Adrenal gland (tissue), 12 donors: Measurements from ENCODE around the gene SERPINA3. TPM values are rescaled to one million over a fixed set of nuclear protein-coding genes. Genes with fewer than 3 reads are reported as not detected.

Experiments used
- DNase-seq, 7 donors: peaks; one replicate each; pipeline ENCODE4 v3.0.0-alpha.2; 2019 to 2020
- H3K27ac ChIP-seq, 5 donors: fragments of 200-600 bp; sonication (generic) in 4 of 5; 1 replicate in 3 of 5; 2 replicates in 2 of 5; pipeline versions ENCODE4 v1.5.1 to v1.8.0; 2016 to 2020; ENCODE audit warnings: mild to moderate bottlenecking in 1 of 5
- H3K27me3 ChIP-seq: fragments of 200-600 bp; 2 replicates; pipeline ENCODE4 v1.8.0; 2021
- H3K36me3 ChIP-seq, 2 donors: fragments of 200-600 bp; replicated peaks in 1 of 2; 1 replicate in 1 of 2; 2 replicates in 1 of 2; pipeline versions ENCODE4 v1.5.1 to v1.8.0; 2018 to 2022
- H3K4me1 ChIP-seq, 2 donors: fragments of 200-600 bp; replicated peaks in 1 of 2; 1 replicate in 1 of 2; 2 replicates in 1 of 2; pipeline versions ENCODE4 v1.5.1 to v1.8.0; 2018 to 2021
- H3K4me3 ChIP-seq, 4 donors: fragments of 200-600 bp; sonication (generic) in 3 of 4; one replicate each; pipeline ENCODE4 v1.5.1; 2016 to 2018
- H3K9me3 ChIP-seq, 3 donors: fragments of 200-600 bp; sonication (generic) in 1 of 3; replicated peaks in 1 of 3; 1 replicate in 2 of 3; 2 replicates in 1 of 3; pipeline versions ENCODE4 v1.5.1 to v1.8.0; 2016 to 2021
- CTCF ChIP-seq, 6 experiments: fragments of 450-650 bp in 4 of 6; fragments of 200-600 bp in 2 of 6; sonication (generic) in 1 of 6; IDR thresholded peaks; 1 replicate in 5 of 6; 2 replicates in 1 of 6; pipeline versions ENCODE4 v1.5.1 to v1.8.0; 2016 to 2021; ENCODE audit warnings: antibody characterized with exemption in 6 of 6, mild to moderate bottlenecking in 2 of 6, moderate library complexity in 1 of 6
- POLR2A ChIP-seq, 2 donors: fragments of 450-650 bp; IDR thresholded peaks; one replicate each; pipeline ENCODE4 v1.6.1; 2017; ENCODE audit warnings: antibody characterized with exemption in 2 of 2, mild to moderate bottlenecking in 2 of 2, moderate library complexity in 1 of 2
- WGBS, 4 donors: extraction: QIAGEN DNeasy Blood & Tissue Kit in 2 of 4; methylation state at CpG; one replicate each; pipeline versions ENCODE4 v1.1.5 to v1.1.7; 2013 to 2017; 5-methylcytosine and 5-hydroxymethylcytosine counted together
- intact Hi-C, 2 donors: fragments of 100-400 bp; cut with DNase I; formaldehyde crosslinking; loops; one replicate each; pipeline versions ENCODE4 v1.14.1 to v1.15.0; 2022 to 2023
- polyA plus RNA-seq, 3 donors: library from polyadenylated mRNA; stranded (reverse); fragments of 200-250 nt in 2 of 3; fragments of 350-450 nt in 1 of 3; fragmentation: Illumina TruSeq in 1 of 3; extraction: RNeasy Lipid Tissue Mini Kit (QIAGEN cat#74804) in 1 of 3; gene quantifications; one replicate each; pipeline ENCODE4 v1.2.3, GENCODE V29; 2013 to 2014
- total RNA-seq, 9 donors: library from RNA; depleted of rRNA in 4 of 9; stranded (reverse); fragments of >200 nt in 4 of 9; fragments of 120-200 nt in 1 of 9; fragmentation: NEBNext Ultra II Directional in 1 of 9; extraction: Animal tissue kit (Norgen Biotek cat#: 25700) in 1 of 9; gene quantifications; one replicate each; pipeline versions ENCODE4 v1.1.0 to v1.2.4, GENCODE V29; 2013 to 2023
- donor health status: healthy with polysubstance abuse.
- donor health status: Bipolar disorder and iron deficiency.
- donor health status: DM: yes; HTN: yes; CAD: no.
- donor health status: DM: no; HTN: no; CAD: no.
- donor health status: DM: no; HTN: no; CAD: no.
- donor health status: DM: yes; HTN: yes; CAD: no.

SERPINA3 gene
- total and polyA plus RNA-seq, 12 donors = 2.5 to 245 (median 34.0) TPM

GRCh38 chr14:94623422-94623809 lies 11.2 kb downstream of the SERPINA3 start:
- no peaks in the 10 kb centered on the region for H3K36me3 ChIP-seq

DNA sequence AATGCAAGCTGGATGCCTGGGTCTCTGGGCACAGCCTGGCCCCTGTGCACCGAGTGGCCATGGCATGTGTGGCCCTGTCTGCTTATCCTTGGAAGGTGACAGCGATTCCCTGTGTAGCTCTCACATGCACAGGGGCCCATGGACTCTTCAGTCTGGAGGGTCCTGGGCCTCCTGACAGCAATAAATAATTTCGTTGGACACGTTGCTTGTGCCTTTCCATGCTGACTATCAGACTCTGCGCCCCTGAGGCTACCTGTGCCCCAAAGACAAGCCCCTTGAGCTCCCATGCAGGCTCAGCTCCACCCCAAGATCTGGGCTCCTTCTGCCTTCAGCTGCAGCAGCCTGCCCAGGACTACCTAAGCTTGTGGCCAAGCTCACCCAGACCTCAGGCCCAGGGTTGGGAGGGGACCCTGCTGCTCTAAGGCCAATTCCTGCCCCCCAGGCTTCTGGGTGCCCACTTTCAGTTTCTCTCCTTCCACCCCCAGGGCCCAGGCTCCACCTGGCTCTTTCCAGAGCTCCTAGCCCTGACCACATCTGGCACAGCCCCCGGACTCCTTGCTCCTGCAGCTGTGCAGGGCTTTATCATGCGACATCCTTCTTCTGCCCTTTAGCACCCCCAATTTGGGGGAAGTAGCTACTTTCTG lies 11.8 kb downstream of the SERPINA3 start:
- H3K27me3 ChIP-seq = no peaks in the 10 kb centered on the region
- H3K4me1 ChIP-seq = no peaks in the 10 kb centered on the region
- intact Hi-C loops = no loop called here
- no peak overlapping the region for H3K4me3 ChIP-seq
- H3K27ac ChIP-seq = no peak overlapping the region
- TF ChIP-seq CTCF (IDR thresholded peaks at IDR 0.05) (no peak), POLR2A (IDR thresholded peaks at IDR 0.05) (no peak)
- peaks cover 0 to 3% (median 0%) of the 10 kb centered on the region in 3 donors for H3K9me3 ChIP-seq
- WGBS, 4 donors = 76 to 86% (median 80%) methylated on average over 5 to 7 of the region's 7 CpGs
- no peaks in the 10 kb centered on the region for H3K36me3 ChIP-seq
- no peak for DNase-seq

More at GRCh38 chr14:94623422-94623809, 11.2 kb downstream of the SERPINA3 start:
- Histone ChIP-seq H3K27ac (no peak overlapping the region), H3K9me3 (peaks cover 0 to 8% (median 0%) of the 10 kb centered on the region in 3 donors), H3K4me1 (no peaks in the 10 kb centered on the region), H3K27me3 (no peaks in the 10 kb centered on the region), H3K4me3 (no peak overlapping the region)
- 92 to 100% (median 95%) methylated on average over 1 to 4 of the region's 4 CpGs for WGBS, 4 donors
- intact Hi-C loops = no loop called here
- TF ChIP-seq POLR2A (IDR thresholded peaks at IDR 0.05) (no peak), CTCF (IDR thresholded peaks at IDR 0.05) (no peak)
- no peak for DNase-seq

- Histone ChIP-seq H3K4me3 (no peak overlapping the region), H3K27ac (no peak overlapping the region), H3K9me3 (no peaks in the 10 kb centered on the region), H3K4me1 (no peaks in the 10 kb centered on the region), H3K36me3 (no peaks in the 10 kb centered on the region), H3K27me3 (no peaks in the 10 kb centered on the region)
- WGBS, 4 donors = 88 to 90% (median 89%) methylated on average over 8 to 10 of the region's 10 CpGs
- intact Hi-C loops = no loop called here
- TF ChIP-seq CTCF (IDR thresholded peaks at IDR 0.05) (no peak), POLR2A (IDR thresholded peaks at IDR 0.05) (no peak)
- DNase-seq = no peak
Observed at GRCh38 chr14:94624537-94625352, 12.6 kb downstream of the SERPINA3 start.

- DNase-seq = no peak
- H3K27me3 ChIP-seq = no peaks in the 10 kb centered on the region
- H3K9me3 ChIP-seq = no peaks in the 10 kb centered on the region
- TF ChIP-seq CTCF (IDR thresholded peaks at IDR 0.05) (no peak), POLR2A (IDR thresholded peaks at IDR 0.05) (no peak)
- no peaks in the 10 kb centered on the region for H3K4me1 ChIP-seq
- intact Hi-C loops = no loop called here
- H3K27ac ChIP-seq = no peak overlapping the region
- H3K36me3 ChIP-seq = no peaks in the 10 kb centered on the region
- H3K4me3 ChIP-seq = no peak overlapping the region
- 48 to 59% (median 56%) methylated on average over 2 of the region's 2 CpGs for WGBS, 4 donors
Observed at GRCh38 chr14:94625353-94625635, 13.1 kb downstream of the SERPINA3 start.
